ENCODE results near the gene NOP53. TPM values are rescaled to one million over a fixed set of nuclear protein-coding genes. Genes with fewer than 3 reads are reported as not detected.

NOP53 gene
- total and polyA plus RNA-seq, 2 of the 13 experiments (the other 11 are each of a cell fraction or from before 2014, with no cell fraction given): 53.9 to 141 TPM

- TF ChIP-seq ZNF687 (CRISPR knock-in tag; IDR thresholded peaks at IDR 0.05) (peak; percentile 57), ZNF674 (CRISPR knock-in tag; IDR thresholded peaks at IDR 0.05; ENCODE audit: low read depth) (no peak), TRAFD1 (CRISPR knock-in tag; IDR thresholded peaks at IDR 0.05; ENCODE audit: borderline replicate concordance) (no peak), TBX2 (CRISPR knock-in tag; IDR thresholded peaks at IDR 0.05; ENCODE audit: borderline replicate concordance) (no peak), ATF7-NPFF (CRISPR knock-in tag; IDR thresholded peaks at IDR 0.05; ENCODE audit: low read depth) (no peak), ZNF33A (CRISPR knock-in tag; IDR thresholded peaks at IDR 0.05; ENCODE audit: borderline replicate concordance) (no peak), FOXP4 (CRISPR knock-in tag; IDR thresholded peaks at IDR 0.05) (no peak), HMGXB3 (CRISPR knock-in tag; IDR thresholded peaks at IDR 0.05; ENCODE audit: borderline replicate concordance) (no peak), MLX (CRISPR knock-in tag; IDR thresholded peaks at IDR 0.05) (no peak), ZNF263 (CRISPR knock-in tag; IDR thresholded peaks at IDR 0.05) (0 out of 2 replicates have a peak, but pooled peaks have one; percentile 33), MAF1 (CRISPR knock-in tag; IDR thresholded peaks at IDR 0.05; ENCODE audit: borderline replicate concordance) (no peak), ZNF232 (CRISPR knock-in tag; IDR thresholded peaks at IDR 0.05; ENCODE audit: borderline replicate concordance) (no peak), ZNF678 (CRISPR knock-in tag; IDR thresholded peaks at IDR 0.05) (no peak), CERS6 (CRISPR knock-in tag; IDR thresholded peaks at IDR 0.05) (no peak)
Measured at GRCh38 chr19:47716270-47716937, 28.9 kb upstream of the NOP53 start (continued).
